Trophoblast cell (in vitro differentiated cells and primary cell): ENCODE measurements around the gene KLHL34.

Experiments
- DNase-seq, 2 donors: peaks; one replicate each; pipeline ENCODE4 v3.0.0-alpha.2; 2016
- H2AFZ ChIP-seq: 2 replicates; pipeline ENCODE4 v1.6.1; 2013; ENCODE audit warnings: low read length, moderate library complexity, mild to moderate bottlenecking; ENCODE audit not compliant: insufficient read depth, poor library complexity
- H2AK5ac ChIP-seq: 2 replicates; pipeline ENCODE4 v1.6.1; 2013; ENCODE audit warnings: mild to moderate bottlenecking, low read length
- H2BK120ac ChIP-seq: 2 replicates; pipeline ENCODE4 v1.6.1; 2013; ENCODE audit warnings: low read length, mild to moderate bottlenecking, moderate library complexity; ENCODE audit not compliant: insufficient read depth, poor library complexity
- H2BK12ac ChIP-seq: 2 replicates; pipeline ENCODE4 v1.6.1; 2013; ENCODE audit warnings: mild to moderate bottlenecking, low read length, moderate library complexity
- H2BK5ac ChIP-seq: 2 replicates; pipeline ENCODE4 v1.6.1; 2013; ENCODE audit warnings: low read length, low read depth, moderate library complexity, mild to moderate bottlenecking; ENCODE audit not compliant: poor library complexity
- H3K14ac ChIP-seq: 2 replicates; pipeline ENCODE4 v1.6.1; 2013; ENCODE audit warnings: mild to moderate bottlenecking, low read length
- H3K18ac ChIP-seq: 2 replicates; pipeline ENCODE4 v1.6.1; 2013; ENCODE audit warnings: mild to moderate bottlenecking, low read length
- H3K23ac ChIP-seq: 2 replicates; pipeline ENCODE4 v1.6.1; 2013; ENCODE audit warnings: low read length
- H3K27ac ChIP-seq: 2 replicates; pipeline ENCODE4 v1.5.1; 2013; ENCODE audit warnings: low read depth, mild to moderate bottlenecking, inconsistent platforms, low read length, moderate library complexity
- H3K27me3 ChIP-seq: 2 replicates; pipeline ENCODE4 v1.6.1; 2013; ENCODE audit warnings: inconsistent platforms, mild to moderate bottlenecking, low read length, moderate library complexity; ENCODE audit not compliant: insufficient read depth
- H3K36me3 ChIP-seq, 2 experiments: 1 replicate in 1 of 2; 2 replicates in 1 of 2; pipeline ENCODE4 v1.6.1; 2013; ENCODE audit warnings: low read length in 2 of 2, mild to moderate bottlenecking in 2 of 2, moderate library complexity in 1 of 2; ENCODE audit not compliant: insufficient read depth in 2 of 2, control insufficient read depth in 1 of 2
- H3K4ac ChIP-seq: 2 replicates; pipeline ENCODE4 v1.6.1; 2013; ENCODE audit warnings: low read depth, mild to moderate bottlenecking, low read length, moderate library complexity
- H3K4me1 ChIP-seq, 2 experiments: 1 replicate in 1 of 2; 2 replicates in 1 of 2; pipeline ENCODE4 v1.6.1; 2013; ENCODE audit warnings: low read length in 2 of 2, mild to moderate bottlenecking in 2 of 2, moderate library complexity in 1 of 2; ENCODE audit not compliant: insufficient read depth in 2 of 2, control insufficient read depth in 1 of 2
- H3K4me2 ChIP-seq: 2 replicates; pipeline ENCODE4 v1.6.1; 2013; ENCODE audit warnings: inconsistent platforms, mild to moderate bottlenecking, low read length, moderate library complexity
- H3K4me3 ChIP-seq: 2 replicates; pipeline ENCODE4 v1.5.1; 2013; ENCODE audit warnings: mild to moderate bottlenecking, low read depth, low read length, inconsistent platforms
- H3K79me1 ChIP-seq: one replicate; pipeline ENCODE4 v1.6.1; 2013; ENCODE audit warnings: low read length
- H3K79me2 ChIP-seq: 2 replicates; pipeline ENCODE4 v1.6.1; 2013; ENCODE audit warnings: low read length, mild to moderate bottlenecking; ENCODE audit not compliant: control insufficient read depth, insufficient read depth, poor library complexity
- H3K9ac ChIP-seq: 2 replicates; pipeline ENCODE4 v1.6.1; 2013; ENCODE audit warnings: mild to moderate bottlenecking, low read length
- H3K9me3 ChIP-seq: 2 replicates; pipeline ENCODE4 v1.6.1; 2013; ENCODE audit warnings: low read depth, mild to moderate bottlenecking, control low read depth, inconsistent platforms, low read length; ENCODE audit not compliant: insufficient read depth
- H4K12ac ChIP-seq: 2 replicates; pipeline ENCODE4 v1.6.1; 2013; ENCODE audit warnings: low read depth, mild to moderate bottlenecking, low read length, moderate library complexity
- H4K8ac ChIP-seq: 2 replicates; pipeline ENCODE4 v1.6.1; 2013; ENCODE audit warnings: low read depth, mild to moderate bottlenecking, low read length, moderate library complexity
- H4K91ac ChIP-seq: one replicate; pipeline ENCODE4 v1.6.1; 2013; ENCODE audit warnings: low read depth, mild to moderate bottlenecking, low read length, moderate library complexity
- WGBS: extraction: QIAGEN DNeasy Blood & Tissue Kit; methylation state at CpG from one replicate; pipeline ENCODE4 v1.1.7; 2013; ENCODE audit warnings: missing lambda C conversion rate; ENCODE audit not compliant: insufficient read length, insufficient coverage; ENCODE audit errors: extremely low coverage; 5-methylcytosine and 5-hydroxymethylcytosine counted together

The KLHL34 gene

GRCh38 chrX:21683941-21684340 lies 25.8 kb upstream of the KLHL34 start:
- no peaks in the 10 kb centered on the region for H3K27me3 ChIP-seq
- no peak overlapping the region for H3K4me2 ChIP-seq
- no peak overlapping the region for H2AFZ ChIP-seq
- H4K8ac ChIP-seq, result no peak overlapping the region
- no peak for DNase-seq
- H3K9ac ChIP-seq, result no peak overlapping the region
- no peak overlapping the region for H4K12ac ChIP-seq
- no peak overlapping the region for H2AK5ac ChIP-seq
- no peak overlapping the region for H3K14ac ChIP-seq
- no peak overlapping the region for H3K27ac ChIP-seq
- H3K4me3 ChIP-seq, result no peak overlapping the region
- H3K79me2 ChIP-seq, result no peaks in the 10 kb centered on the region
- no peak overlapping the region for H3K18ac ChIP-seq
- H3K36me3 ChIP-seq, result no peaks in the 10 kb centered on the region
- no peak overlapping the region for H4K91ac ChIP-seq
- no peaks in the 10 kb centered on the region for H3K4me1 ChIP-seq
- no peaks in the 10 kb centered on the region for H3K9me3 ChIP-seq
- no peak overlapping the region for H2BK12ac ChIP-seq
- no peaks in the 10 kb centered on the region for H3K79me1 ChIP-seq
- no peak overlapping the region for H2BK5ac ChIP-seq
- no CpG with 5 or more reads among the region's 1 CpG for WGBS
- no peak overlapping the region for H3K4ac ChIP-seq
- H2BK120ac ChIP-seq, result no peak overlapping the region
- no peak overlapping the region for H3K23ac ChIP-seq

GRCh38 chrX:21678048-21678612 lies 20.0 kb upstream of the KLHL34 start:
- Histone ChIP-seq H3K4me3 (no peak overlapping the region), H3K36me3 (no peaks in the 10 kb centered on the region), H3K27me3 (no peaks in the 10 kb centered on the region), H3K18ac (no peak overlapping the region), H3K4me1 (no peaks in the 10 kb centered on the region), H2AFZ (no peak overlapping the region), H3K9me3 (no peaks in the 10 kb centered on the region), H3K79me1 (no peaks in the 10 kb centered on the region), H4K91ac (no peak overlapping the region), H4K8ac (no peak overlapping the region), H3K14ac (no peak overlapping the region), H4K12ac (no peak overlapping the region), H2AK5ac (no peak overlapping the region), H3K27ac (no peak overlapping the region), H2BK5ac (no peak overlapping the region), H3K9ac (no peak overlapping the region), H3K79me2 (no peaks in the 10 kb centered on the region), H3K23ac (no peak overlapping the region), H2BK120ac (no peak overlapping the region), H3K4ac (no peak overlapping the region), H2BK12ac (no peak overlapping the region), H3K4me2 (no peak overlapping the region)
- no CpG with 5 or more reads among the region's 4 CpGs for WGBS
- DNase-seq, result no peak

GRCh38 chrX:21675931-21676330 lies 17.8 kb upstream of the KLHL34 start:
- Histone ChIP-seq H3K23ac (no peak overlapping the region), H3K9ac (no peak overlapping the region), H3K9me3 (no peaks in the 10 kb centered on the region), H4K8ac (no peak overlapping the region), H2AFZ (no peak overlapping the region), H3K18ac (no peak overlapping the region), H3K4me3 (no peak overlapping the region), H2AK5ac (no peak overlapping the region), H4K12ac (no peak overlapping the region), H2BK120ac (no peak overlapping the region), H3K4me1 (no peaks in the 10 kb centered on the region), H2BK5ac (no peak overlapping the region), H3K27ac (no peak overlapping the region), H3K14ac (no peak overlapping the region), H3K36me3 (no peaks in the 10 kb centered on the region), H3K27me3 (no peaks in the 10 kb centered on the region), H3K4ac (no peak overlapping the region), H3K79me2 (no peaks in the 10 kb centered on the region), H3K4me2 (no peak overlapping the region), H2BK12ac (no peak overlapping the region), H3K79me1 (no peaks in the 10 kb centered on the region), H4K91ac (no peak overlapping the region)
- no CpG with 5 or more reads among the region's 2 CpGs for WGBS
- DNase-seq, result no peak

- Histone ChIP-seq H3K36me3 (no peaks in the 10 kb centered on the region), H4K8ac (no peak overlapping the region), H3K9me3 (no peaks in the 10 kb centered on the region), H3K79me1 (no peaks in the 10 kb centered on the region), H3K23ac (no peak overlapping the region), H3K9ac (no peak overlapping the region), H3K4me3 (no peak overlapping the region), H3K27me3 (no peaks in the 10 kb centered on the region), H2BK120ac (no peak overlapping the region), H2AK5ac (no peak overlapping the region), H2AFZ (no peak overlapping the region), H2BK5ac (no peak overlapping the region), H3K4me1 (no peaks in the 10 kb centered on the region), H3K14ac (no peak overlapping the region), H3K27ac (no peak overlapping the region), H3K79me2 (no peaks in the 10 kb centered on the region), H2BK12ac (no peak overlapping the region), H4K91ac (no peak overlapping the region), H3K4ac (no peak overlapping the region), H3K18ac (no peak overlapping the region), H3K4me2 (no peak overlapping the region), H4K12ac (no peak overlapping the region)
- no CpG with 5 or more reads among the region's 4 CpGs for WGBS
- no peak for DNase-seq
These were observed 16.5 kb upstream of the KLHL34 start for GRCh38 chrX:21674430-21675186.
